ENCODE measurements around the gene ACACB.

DNA sequence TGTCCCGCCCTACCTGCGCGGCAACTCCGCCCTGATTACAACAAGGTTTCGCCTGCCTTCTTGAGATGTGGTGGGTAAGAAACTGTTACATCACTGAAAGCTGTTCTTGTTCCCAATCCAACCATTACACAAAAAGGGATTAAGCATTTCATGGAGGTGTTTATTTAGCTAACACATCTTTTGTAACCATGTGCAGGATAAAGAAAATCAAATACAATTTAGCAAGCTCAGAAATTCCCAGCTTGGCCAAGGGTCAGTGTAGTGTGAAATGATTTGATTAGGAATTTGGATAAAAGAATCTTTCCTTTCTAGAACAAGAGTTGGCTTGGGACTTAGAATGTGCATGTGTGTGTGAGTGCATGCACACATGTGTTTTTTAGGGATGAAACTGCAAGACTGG, 186.4 kb downstream of the ACACB start:
- TF ChIP-seq EZH2 (IDR thresholded peaks at IDR 0.05; ENCODE audit: borderline replicate concordance, low read depth, low read length, severe bottlenecking), result no peak
- TF ChIP-seq, protein P1, sequence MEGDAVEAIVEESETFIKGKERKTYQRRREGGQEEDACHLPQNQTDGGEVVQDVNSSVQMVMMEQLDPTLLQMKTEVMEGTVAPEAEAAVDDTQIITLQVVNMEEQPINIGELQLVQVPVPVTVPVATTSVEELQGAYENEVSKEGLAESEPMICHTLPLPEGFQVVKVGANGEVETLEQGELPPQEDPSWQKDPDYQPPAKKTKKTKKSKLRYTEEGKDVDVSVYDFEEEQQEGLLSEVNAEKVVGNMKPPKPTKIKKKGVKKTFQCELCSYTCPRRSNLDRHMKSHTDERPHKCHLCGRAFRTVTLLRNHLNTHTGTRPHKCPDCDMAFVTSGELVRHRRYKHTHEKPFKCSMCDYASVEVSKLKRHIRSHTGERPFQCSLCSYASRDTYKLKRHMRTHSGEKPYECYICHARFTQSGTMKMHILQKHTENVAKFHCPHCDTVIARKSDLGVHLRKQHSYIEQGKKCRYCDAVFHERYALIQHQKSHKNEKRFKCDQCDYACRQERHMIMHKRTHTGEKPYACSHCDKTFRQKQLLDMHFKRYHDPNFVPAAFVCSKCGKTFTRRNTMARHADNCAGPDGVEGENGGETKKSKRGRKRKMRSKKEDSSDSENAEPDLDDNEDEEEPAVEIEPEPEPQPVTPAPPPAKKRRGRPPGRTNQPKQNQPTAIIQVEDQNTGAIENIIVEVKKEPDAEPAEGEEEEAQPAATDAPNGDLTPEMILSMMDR (IDR thresholded peaks at IDR 0.05; ENCODE audit: borderline replicate concordance, extremely low read depth, low read length, poor library complexity, severe bottlenecking), result no peak

Measured in DND-41 (cell line).